ENCODE measurements around the gene SOX6.

DNA sequence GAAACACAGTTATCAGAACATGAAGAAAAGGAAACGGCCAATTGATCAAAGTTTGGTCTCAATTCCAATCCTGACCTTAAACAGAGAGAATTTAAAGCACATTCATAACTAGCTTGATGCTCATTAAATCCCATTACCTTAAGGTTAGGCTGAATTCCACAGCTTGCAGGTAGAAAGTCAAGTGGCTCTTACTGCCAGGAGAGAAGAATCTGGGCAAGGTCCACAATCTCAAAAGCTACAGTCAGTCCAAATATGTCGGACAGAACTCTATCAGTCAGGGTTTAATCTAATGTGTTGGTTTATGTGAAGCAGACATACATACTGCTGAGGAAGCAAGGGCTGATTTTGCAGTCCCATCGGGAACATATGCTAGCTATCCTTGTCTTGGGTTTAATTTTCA, 348.8 kb downstream of the SOX6 start:
- TF ChIP-seq, protein P1, sequence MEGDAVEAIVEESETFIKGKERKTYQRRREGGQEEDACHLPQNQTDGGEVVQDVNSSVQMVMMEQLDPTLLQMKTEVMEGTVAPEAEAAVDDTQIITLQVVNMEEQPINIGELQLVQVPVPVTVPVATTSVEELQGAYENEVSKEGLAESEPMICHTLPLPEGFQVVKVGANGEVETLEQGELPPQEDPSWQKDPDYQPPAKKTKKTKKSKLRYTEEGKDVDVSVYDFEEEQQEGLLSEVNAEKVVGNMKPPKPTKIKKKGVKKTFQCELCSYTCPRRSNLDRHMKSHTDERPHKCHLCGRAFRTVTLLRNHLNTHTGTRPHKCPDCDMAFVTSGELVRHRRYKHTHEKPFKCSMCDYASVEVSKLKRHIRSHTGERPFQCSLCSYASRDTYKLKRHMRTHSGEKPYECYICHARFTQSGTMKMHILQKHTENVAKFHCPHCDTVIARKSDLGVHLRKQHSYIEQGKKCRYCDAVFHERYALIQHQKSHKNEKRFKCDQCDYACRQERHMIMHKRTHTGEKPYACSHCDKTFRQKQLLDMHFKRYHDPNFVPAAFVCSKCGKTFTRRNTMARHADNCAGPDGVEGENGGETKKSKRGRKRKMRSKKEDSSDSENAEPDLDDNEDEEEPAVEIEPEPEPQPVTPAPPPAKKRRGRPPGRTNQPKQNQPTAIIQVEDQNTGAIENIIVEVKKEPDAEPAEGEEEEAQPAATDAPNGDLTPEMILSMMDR (IDR thresholded peaks at IDR 0.05) = no peak
- no peak for TF ChIP-seq POLR2A (IDR thresholded peaks at IDR 0.05)
- TF ChIP-seq POLR2AphosphoS5 (IDR thresholded peaks at IDR 0.05) = no peak
